HepG2 (cell line): Measurements from ENCODE around the gene SLC12A2. TPM values are rescaled to one million over a fixed set of nuclear protein-coding genes. Genes with fewer than 3 reads are reported as not detected.

ENCODE experiments used
- ATAC-seq: fragments of 200-7000 bp; cut with Tn5 transposase; 3 replicates; pipeline ENCODE4 v1.9.1; 2020; ENCODE audit warnings: mild to moderate bottlenecking, moderate library complexity
- BruUV-seq: library from RNA; stranded (reverse); fragments of 400-500 nt; replicated peaks from 2 replicates; lab custom pipeline; 2021; lab: Mats Ljungman, UMichigan
- CTCF ChIA-PET: fragments of 300-600 bp; formaldehyde crosslinking; extraction: SDS; loops from one replicate; lab custom pipeline; 2021; ENCODE audit warnings: low total read pairs, inconsistent platforms, low intra/inter-chr PET ratio; lab: Yijun Ruan, JAX
- POLR2A ChIA-PET: fragments of 350-600 bp; sonication (Branson Sonifier 250); formaldehyde crosslinking; loops from one replicate; lab custom pipeline; 2020; ENCODE audit warnings: antibody characterized with exemption, inconsistent platforms; lab: Yijun Ruan, JAX
- DNase-seq: peaks from one replicate; pipeline ENCODE4 v3.0.0-alpha.2; 2015; ENCODE audit warnings: low spot score
- FAIRE-seq: peaks from 3 replicates; lab custom pipeline; 2011; peaks lifted over from hg19 to GRCh38; lab: Jason Lieb, UNC
- H2AFZ ChIP-seq: one replicate; pipeline ENCODE4 v1.6.1; 2011; ENCODE audit warnings: low read length, inconsistent platforms
- H3K27ac ChIP-seq: fragments of 300-600 bp; 3 replicates; pipeline ENCODE4 v1.8.0; 2011; ENCODE audit warnings: mixed run types, mild to moderate bottlenecking, mixed read lengths, low read length, inconsistent platforms; ENCODE audit not compliant: insufficient read depth; ENCODE audit errors: extremely low read length
- H3K27me3 ChIP-seq, 2 experiments: fragments of 200-600 bp in 1 of 2; 2 replicates in 1 of 2; 3 replicates in 1 of 2; pipeline versions ENCODE4 v1.6.0 to v1.8.0; 2011; ENCODE audit warnings: low read length in 2 of 2, mild to moderate bottlenecking in 2 of 2, moderate library complexity in 2 of 2, inconsistent platforms in 1 of 2; ENCODE audit not compliant: insufficient read depth in 2 of 2, control insufficient read depth in 1 of 2
- H3K36me3 ChIP-seq, 2 experiments: fragments of 200-600 bp in 1 of 2; replicated peaks in 1 of 2; 2 replicates in 1 of 2; 3 replicates in 1 of 2; pipeline versions ENCODE4 v1.5.1 to v1.8.0; 2011; ENCODE audit warnings: low read length in 2 of 2, inconsistent platforms in 1 of 2; ENCODE audit not compliant: insufficient read depth in 2 of 2, control insufficient read depth in 1 of 2
- H3K4me1 ChIP-seq: 2 replicates; pipeline ENCODE4 v1.5.1; 2012; ENCODE audit warnings: low read length, inconsistent platforms; ENCODE audit not compliant: insufficient read depth
- H3K4me2 ChIP-seq: 2 replicates; pipeline ENCODE4 v1.6.0; 2011; ENCODE audit warnings: low read depth, low read length, inconsistent platforms
- H3K4me3 ChIP-seq, 3 experiments: fragments of 200-600 bp in 1 of 3; sonication (generic), shearing (Covaris generic) in 1 of 3; replicated peaks in 1 of 3; 2 replicates each; pipeline ENCODE4 v1.5.1; 2011 to 2016; ENCODE audit warnings: low read length in 3 of 3, inconsistent platforms in 2 of 3, low read depth in 2 of 3, mild to moderate bottlenecking in 2 of 3, control low read depth in 1 of 3, mixed read lengths in 1 of 3; ENCODE audit not compliant: insufficient read depth in 1 of 3
- H3K79me2 ChIP-seq: one replicate; pipeline ENCODE4 v1.6.1; 2011; ENCODE audit warnings: low read length, inconsistent platforms; ENCODE audit not compliant: insufficient read depth
- H3K9ac ChIP-seq: 2 replicates; pipeline ENCODE4 v1.6.0; 2011; ENCODE audit warnings: mild to moderate bottlenecking, low read depth, low read length, inconsistent platforms; ENCODE audit not compliant: insufficient read depth
- H3K9me3 ChIP-seq: 2 replicates; pipeline ENCODE4 v1.5.1; 2012; ENCODE audit warnings: mild to moderate bottlenecking, low read length
- H4K20me1 ChIP-seq: 2 replicates; pipeline ENCODE4 v1.6.0; 2011; ENCODE audit warnings: inconsistent platforms, mild to moderate bottlenecking, low read length, moderate library complexity; ENCODE audit not compliant: insufficient read depth
- GABPB1 ChIP-seq: IDR thresholded peaks from 2 replicates; pipeline ENCODE4 v1.6.1; 2016; ENCODE audit warnings: mild to moderate bottlenecking, missing genetic modification reagents, moderate library complexity, missing compliant biosample characterization
- HBP1 ChIP-seq: IDR thresholded peaks from 2 replicates; pipeline ENCODE4 v1.6.1; 2016; ENCODE audit warnings: low read depth, control low read depth
- NBN ChIP-seq: fragments of 450-650 bp; conservative IDR thresholded peaks from 2 replicates; pipeline ENCODE4 v1.6.1; 2017
- POLR2AphosphoS5 ChIP-seq: IDR thresholded peaks from 2 replicates; pipeline ENCODE4 v1.6.1; 2012; ENCODE audit warnings: low read depth, low read length
- RARG ChIP-seq: sonication (generic); formaldehyde crosslinking; IDR thresholded peaks from 2 replicates; pipeline ENCODE4 v1.4.0; 2020; ENCODE audit warnings: low read depth, mild to moderate bottlenecking, missing genetic modification reagents
- TMF1 ChIP-seq: sonication (generic); formaldehyde crosslinking; IDR thresholded peaks from 2 replicates; pipeline ENCODE4 v1.8.1; 2022; ENCODE audit warnings: low read depth, missing genetic modification reagents
- ZFP62 ChIP-seq: sonication (generic); formaldehyde crosslinking; IDR thresholded peaks from 2 replicates; pipeline ENCODE4 v1.4.0; 2020; ENCODE audit warnings: missing genetic modification reagents
- ZNF20 ChIP-seq: sonication (generic); formaldehyde crosslinking; IDR thresholded peaks from 2 replicates; pipeline ENCODE4 v1.4.0; 2020; ENCODE audit warnings: mild to moderate bottlenecking, moderate library complexity, missing genetic modification reagents
- ZNF292 ChIP-seq: sonication (generic); formaldehyde crosslinking; IDR thresholded peaks from 2 replicates; pipeline ENCODE4 v1.8.1; 2022; ENCODE audit warnings: mild to moderate bottlenecking, low read depth, missing genetic modification reagents, borderline replicate concordance
- ZNF44 ChIP-seq: sonication (generic); formaldehyde crosslinking; IDR thresholded peaks from 2 replicates; pipeline ENCODE4 v1.5.1; 2020; ENCODE audit warnings: mild to moderate bottlenecking, missing genetic modification reagents
- ZNF564 ChIP-seq: sonication (generic); formaldehyde crosslinking; IDR thresholded peaks from 2 replicates; pipeline ENCODE4 v1.8.1; 2023; ENCODE audit warnings: mild to moderate bottlenecking, missing genetic modification reagents
- ZSCAN20 ChIP-seq: sonication (generic); formaldehyde crosslinking; IDR thresholded peaks from 2 replicates; pipeline ENCODE4 v1.4.0; 2020; ENCODE audit warnings: missing genetic modification reagents, mild to moderate bottlenecking, borderline replicate concordance
- in situ Hi-C: cut with HindIII; loops from 2 replicates; pipeline ENCODE4 v1.10.0; 2017; ENCODE audit warnings: low pct_unique_long_range_greater_than_20kb; ENCODE audit not compliant: extremely low pct_ligation_motif_present
- intact Hi-C: fragments of 100-400 bp; cut with micrococcal nuclease; formaldehyde crosslinking; loops from one replicate; pipeline ENCODE4 v1.10.0; 2022; ENCODE audit not compliant: unreplicated experiment
- polyA plus RNA-seq, 8 experiments: library from polyadenylated mRNA; depleted of rRNA in 3 of 8; stranded (reverse) in 7 of 8; unstranded in 1 of 8; fragments of >200 nt; fragmentation: Illumina TruSeq in 4 of 8; extraction: Trizol in 4 of 8; gene quantifications; 2 replicates each; pipeline versions ENCODE4 v1.2.1 to v1.2.3, GENCODE V29; 2011 to 2016; ENCODE audit warnings: low read depth in 4 of 8, missing spikeins in 1 of 8, mixed read lengths in 1 of 8; ENCODE audit not compliant: insufficient read depth in 1 of 8
- total RNA-seq, 5 experiments: library from RNA; depleted of rRNA; stranded (reverse); fragments of >200 nt; fragmentation: Illumina TruSeq; extraction: Trizol; gene quantifications; 2 replicates each; pipeline ENCODE4 v1.2.3, GENCODE V29; 2016; ENCODE audit warnings: low read depth in 1 of 5
- TF ChIP-seq, protein P1 (sequence below): sonication (generic); formaldehyde crosslinking; IDR thresholded peaks from 2 replicates; pipeline ENCODE4 v1.8.0; 2022; ENCODE audit warnings: missing genetic modification reagents, low read depth, mild to moderate bottlenecking, borderline replicate concordance
- TF ChIP-seq, protein P2 (sequence below): sonication (generic); formaldehyde crosslinking; IDR thresholded peaks from 2 replicates; pipeline ENCODE4 v1.8.0; 2022; ENCODE audit warnings: mild to moderate bottlenecking, missing genetic modification reagents, moderate library complexity
- TF ChIP-seq, protein P3 (sequence below): sonication (generic); formaldehyde crosslinking; IDR thresholded peaks from 2 replicates; pipeline ENCODE4 v1.4.0; 2020; ENCODE audit warnings: missing genetic modification reagents, mild to moderate bottlenecking, borderline replicate concordance
- TF ChIP-seq, protein P4 (sequence below): sonication (generic); formaldehyde crosslinking; IDR thresholded peaks from 2 replicates; pipeline ENCODE4 v1.4.0; 2020; ENCODE audit warnings: mild to moderate bottlenecking, missing genetic modification reagents

SLC12A2 gene
- total and polyA plus RNA-seq, 2 of the 13 experiments (the other 11 are each of a cell fraction or from before 2014, with no cell fraction given), result 4.0 to 9.7 TPM

- ChIA-PET POLR2A (no interaction called here), CTCF (no interaction called here)
- H3K36me3 ChIP-seq, result no peaks in the 10 kb centered on the region
- in situ Hi-C loops, result no loop called here
- no TSS peak for BruUV-seq
- no peak overlapping the region for H2AFZ ChIP-seq
- H3K4me3 ChIP-seq, result no peak overlapping the region
- H3K4me1 ChIP-seq, result no peaks in the 10 kb centered on the region
- H3K9ac ChIP-seq, result no peak overlapping the region
- H3K27ac ChIP-seq, result no peak overlapping the region
- ATAC-seq, result no peak
- no peaks in the 10 kb centered on the region for H4K20me1 ChIP-seq
- H3K4me2 ChIP-seq, result no peak overlapping the region
- H3K9me3 ChIP-seq, result no peaks in the 10 kb centered on the region
- DNase-seq, result no peak
- no peaks in the 10 kb centered on the region for H3K27me3 ChIP-seq
- intact Hi-C loops, result no loop called here
- no peak for FAIRE-seq
- no peaks in the 10 kb centered on the region for H3K79me2 ChIP-seq
- TF ChIP-seq HBP1 (CRISPR knock-in tag) (no peak), ZSCAN20 (CRISPR knock-in tag) (no peak), TMF1 (CRISPR knock-in tag) (no peak), ZNF292 (CRISPR knock-in tag) (no peak), ZNF20 (no peak), ZNF564 (CRISPR knock-in tag) (no peak), RARG (CRISPR knock-in tag) (no peak), ZFP62 (no peak), NBN (no peak), GABPB1 (CRISPR knock-in tag) (no peak), POLR2AphosphoS5 (no peak), ZNF44 (CRISPR knock-in tag) (no peak)
- TF ChIP-seq, protein P1, sequence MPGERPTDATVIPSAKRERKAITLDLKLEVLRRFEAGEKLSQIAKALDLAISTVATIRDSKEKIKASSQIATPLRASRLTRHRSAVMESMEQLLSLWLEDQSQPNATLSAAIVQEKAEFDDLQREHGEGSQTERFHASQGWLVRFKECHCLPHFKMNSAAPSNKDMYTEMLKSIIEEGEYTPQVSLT (CRISPR knock-in tag), result no peak
- TF ChIP-seq, protein P2, sequence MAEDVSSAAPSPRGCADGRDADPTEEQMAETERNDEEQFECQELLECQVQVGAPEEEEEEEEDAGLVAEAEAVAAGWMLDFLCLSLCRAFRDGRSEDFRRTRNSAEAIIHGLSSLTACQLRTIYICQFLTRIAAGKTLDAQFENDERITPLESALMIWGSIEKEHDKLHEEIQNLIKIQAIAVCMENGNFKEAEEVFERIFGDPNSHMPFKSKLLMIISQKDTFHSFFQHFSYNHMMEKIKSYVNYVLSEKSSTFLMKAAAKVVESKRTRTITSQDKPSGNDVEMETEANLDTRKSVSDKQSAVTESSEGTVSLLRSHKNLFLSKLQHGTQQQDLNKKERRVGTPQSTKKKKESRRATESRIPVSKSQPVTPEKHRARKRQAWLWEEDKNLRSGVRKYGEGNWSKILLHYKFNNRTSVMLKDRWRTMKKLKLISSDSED (CRISPR knock-in tag), result no peak
- TF ChIP-seq, protein P3, sequence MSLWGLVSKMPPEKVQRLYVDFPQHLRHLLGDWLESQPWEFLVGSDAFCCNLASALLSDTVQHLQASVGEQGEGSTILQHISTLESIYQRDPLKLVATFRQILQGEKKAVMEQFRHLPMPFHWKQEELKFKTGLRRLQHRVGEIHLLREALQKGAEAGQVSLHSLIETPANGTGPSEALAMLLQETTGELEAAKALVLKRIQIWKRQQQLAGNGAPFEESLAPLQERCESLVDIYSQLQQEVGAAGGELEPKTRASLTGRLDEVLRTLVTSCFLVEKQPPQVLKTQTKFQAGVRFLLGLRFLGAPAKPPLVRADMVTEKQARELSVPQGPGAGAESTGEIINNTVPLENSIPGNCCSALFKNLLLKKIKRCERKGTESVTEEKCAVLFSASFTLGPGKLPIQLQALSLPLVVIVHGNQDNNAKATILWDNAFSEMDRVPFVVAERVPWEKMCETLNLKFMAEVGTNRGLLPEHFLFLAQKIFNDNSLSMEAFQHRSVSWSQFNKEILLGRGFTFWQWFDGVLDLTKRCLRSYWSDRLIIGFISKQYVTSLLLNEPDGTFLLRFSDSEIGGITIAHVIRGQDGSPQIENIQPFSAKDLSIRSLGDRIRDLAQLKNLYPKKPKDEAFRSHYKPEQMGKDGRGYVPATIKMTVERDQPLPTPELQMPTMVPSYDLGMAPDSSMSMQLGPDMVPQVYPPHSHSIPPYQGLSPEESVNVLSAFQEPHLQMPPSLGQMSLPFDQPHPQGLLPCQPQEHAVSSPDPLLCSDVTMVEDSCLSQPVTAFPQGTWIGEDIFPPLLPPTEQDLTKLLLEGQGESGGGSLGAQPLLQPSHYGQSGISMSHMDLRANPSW (CRISPR knock-in tag), result no peak
- TF ChIP-seq, protein P4, sequence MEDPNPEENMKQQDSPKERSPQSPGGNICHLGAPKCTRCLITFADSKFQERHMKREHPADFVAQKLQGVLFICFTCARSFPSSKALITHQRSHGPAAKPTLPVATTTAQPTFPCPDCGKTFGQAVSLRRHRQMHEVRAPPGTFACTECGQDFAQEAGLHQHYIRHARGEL, result no peak
Measured at GRCh38 chr5:128052780-128053179, 30.8 kb upstream of the SLC12A2 start.
